ENCODE results near the gene TSPAN9. TPM values are rescaled to one million over a fixed set of nuclear protein-coding genes. Genes with fewer than 3 reads are reported as not detected.
A peak's percentile ranks its signal among the peaks of the same experiment; 100 is the strongest.

Gene TSPAN9
- total RNA-seq, 1 donor from 2014 or later = 193 TPM

- DNase-seq (ENCODE audit: missing footprints) = no peak
- intact Hi-C loops (cut with DNase I) = no loop called here
- ATAC-seq = no peak
Measured at GRCh38 chr12:3313066-3313465, 235.9 kb downstream of the TSPAN9 start.

- DNase-seq (ENCODE audit: missing footprints) = peak; percentile 66
- peak; percentile 56 for ATAC-seq
- intact Hi-C loops (cut with DNase I) = no loop called here
Measured at GRCh38 chr12:3313675-3314663, 236.8 kb downstream of the TSPAN9 start.

GRCh38 chr12:3315201-3315661 is 238.1 kb downstream of the TSPAN9 start:
- intact Hi-C loops (cut with DNase I) = no loop called here
- peak; percentile 76 for DNase-seq (ENCODE audit: missing footprints)
- ATAC-seq = peak; percentile 77

GRCh38 chr12:3316776-3317480 is 239.7 kb downstream of the TSPAN9 start:
- intact Hi-C loops (cut with DNase I) = no loop called here

GRCh38 chr12:3317481-3317815 is 240.3 kb downstream of the TSPAN9 start:
- no peak for ATAC-seq
- intact Hi-C loops (cut with DNase I) = no loop called here
- peak; percentile 1 for DNase-seq (ENCODE audit: missing footprints)

More at GRCh38 chr12:3316776-3317480, 239.7 kb downstream of the TSPAN9 start:
- ATAC-seq (no peak), DNase-seq (ENCODE audit: missing footprints) (peak; percentile 48)

- DNase-seq (ENCODE audit: missing footprints) = peak; percentile 46
- intact Hi-C loops (cut with DNase I) = no loop called here
Measured at GRCh38 chr12:3317841-3318501, 240.8 kb downstream of the TSPAN9 start.

GRCh38 chr12:3319723-3320492 is 242.7 kb downstream of the TSPAN9 start:
- intact Hi-C loops (cut with DNase I) = no loop called here
- no peak for DNase-seq (ENCODE audit: missing footprints)
- no peak for ATAC-seq

More at GRCh38 chr12:3317841-3318501, 240.8 kb downstream of the TSPAN9 start:
- ATAC-seq = no peak

GRCh38 chr12:3320881-3321509 is 243.8 kb downstream of the TSPAN9 start:
- intact Hi-C loops (cut with DNase I) = no loop called here
- DNase-seq (ENCODE audit: missing footprints) = no peak

GRCh38 chr12:3321881-3322280 is 244.7 kb downstream of the TSPAN9 start:
- DNase-seq (ENCODE audit: missing footprints) (no peak), ATAC-seq (no peak)
- intact Hi-C loops (cut with DNase I) = no loop called here

More at GRCh38 chr12:3320881-3321509, 243.8 kb downstream of the TSPAN9 start:
- ATAC-seq = no peak

GRCh38 chr12:3323002-3323685 is 246.0 kb downstream of the TSPAN9 start:
- ATAC-seq = no peak
- intact Hi-C loops (cut with DNase I) = no loop called here
- no peak for DNase-seq (ENCODE audit: missing footprints)

- ATAC-seq (no peak), DNase-seq (ENCODE audit: missing footprints) (no peak)
- intact Hi-C loops (cut with DNase I) = no loop called here
Measured at GRCh38 chr12:3325736-3326135, 248.6 kb downstream of the TSPAN9 start.

- intact Hi-C loops (cut with DNase I) = no loop called here
- DNase-seq (ENCODE audit: missing footprints) = no peak
- no peak for ATAC-seq
Measured at GRCh38 chr12:3326156-3326849, 249.1 kb downstream of the TSPAN9 start.

GRCh38 chr12:3326850-3327780 is 249.9 kb downstream of the TSPAN9 start:
- ATAC-seq (peak; percentile 31), DNase-seq (ENCODE audit: missing footprints) (no peak)
- intact Hi-C loops (cut with DNase I) = no loop called here

GRCh38 chr12:3328081-3328480 is 250.9 kb downstream of the TSPAN9 start:
- no peak for ATAC-seq
- no peak for DNase-seq (ENCODE audit: missing footprints)
- intact Hi-C loops (cut with DNase I) = no loop called here

- no peak for DNase-seq (ENCODE audit: missing footprints)
- intact Hi-C loops (cut with DNase I) = no loop called here
- ATAC-seq = no peak
Measured at GRCh38 chr12:3328571-3328970, 251.4 kb downstream of the TSPAN9 start.

- intact Hi-C loops (cut with DNase I) = no loop called here
- DNase-seq (ENCODE audit: missing footprints) (no peak), ATAC-seq (no peak)
Measured at GRCh38 chr12:3329361-3329760, 252.2 kb downstream of the TSPAN9 start.

Data from Right ventricle myocardium inferior (tissue), 1 donor.